MM.1S (cell line): ENCODE results near the gene AUTS2.

ENCODE experiments used
- CTCF ChIP-seq: fragments of 300-600 bp; sonication (generic); IDR thresholded peaks from 2 replicates; pipeline ENCODE4 v1.5.1; 2016; ENCODE audit warnings: antibody characterized with exemption, low read length, mixed read lengths
- EZH2 ChIP-seq: fragments of 300-600 bp; sonication (generic); optimal IDR thresholded peaks from 2 replicates; pipeline ENCODE3; 2017; ENCODE audit warnings: low read depth, mild to moderate bottlenecking, antibody characterized with exemption, low read length, mixed read lengths

GRCh38 chr7:69791739-69792138, 193.5 kb downstream of the AUTS2 start:
- TF ChIP-seq CTCF (no peak), EZH2 (no peak)
